CD4-positive, alpha-beta T cell treated with Interleukin-6 for 4 hours (primary cell): ENCODE measurements around the gene VPS29.
"Not testable (repeated sequence)": the region's sequence is repeated elsewhere in the genome, so short reads cannot be mapped to it uniquely, and the experiment has no call there.

Source experiments
- DNase-seq: peaks from one replicate; pipeline ENCODE4 v3.0.0-alpha.2; 2020; ENCODE audit warnings: mixed read lengths

The VPS29 gene

GRCh38 chr12:110520876-110521712 is 19.2 kb upstream of the VPS29 start:
- not testable (repeated sequence) for DNase-seq

GRCh38 chr12:110518014-110518413 is 16.1 kb upstream of the VPS29 start:
- not testable (repeated sequence) for DNase-seq

- DNase-seq, result no peak
Observed at GRCh38 chr12:110516995-110517394, 15.1 kb upstream of the VPS29 start.

- DNase-seq, result no peak
Observed at GRCh38 chr12:110514363-110514762, 12.5 kb upstream of the VPS29 start.

- no peak for DNase-seq
Observed at GRCh38 chr12:110513842-110514241, 11.9 kb upstream of the VPS29 start.

- no peak for DNase-seq
Observed at GRCh38 chr12:110508071-110508586, 6.2 kb upstream of the VPS29 start.

GRCh38 chr12:110505332-110505731 is 3.4 kb upstream of the VPS29 start:
- no peak for DNase-seq

- DNase-seq, result no peak
Observed at GRCh38 chr12:110503432-110503831, 1.5 kb upstream of the VPS29 start.

- peak; percentile 41 for DNase-seq
Observed at GRCh38 chr12:110501399-110501751, 536 bp downstream of the VPS29 start.

- no peak for DNase-seq
Observed at GRCh38 chr12:110498984-110499706, 2.8 kb downstream of the VPS29 start.

GRCh38 chr12:110475426-110475825 is 26.5 kb downstream of the VPS29 start:
- no peak for DNase-seq

- DNase-seq, result peak; percentile 95
Observed at GRCh38 chr12:110468214-110469048, 33.5 kb downstream of the VPS29 start, which contains the start of the genes FAM216A and GPN3. FAM216A (plus strand) TSS chr12:110468845; CDS start chr12:110468876, 31 bp downstream. GPN3 (minus strand) TSS chr12:110468257; CDS start chr12:110468203, 54 bp downstream.

GRCh38 chr12:110467847-110468213 is 34.1 kb downstream of the VPS29 start:
- DNase-seq, result no peak

- DNase-seq, result no peak
Observed at GRCh38 chr12:110466791-110467190, 35.1 kb downstream of the VPS29 start.

GRCh38 chr12:110465765-110466164 is 36.1 kb downstream of the VPS29 start:
- not testable (repeated sequence) for DNase-seq

GRCh38 chr12:110465024-110465423 is 36.9 kb downstream of the VPS29 start:
- DNase-seq, result no peak

GRCh38 chr12:110461189-110461588 is 40.7 kb downstream of the VPS29 start:
- DNase-seq, result not testable (repeated sequence)

- DNase-seq, result no peak
Observed at GRCh38 chr12:110458756-110459155, 43.2 kb downstream of the VPS29 start.

GRCh38 chr12:110453569-110454296 is 48.2 kb downstream of the VPS29 start:
- DNase-seq, result no peak

- no peak for DNase-seq
Observed at GRCh38 chr12:110451263-110451662, 50.6 kb downstream of the VPS29 start.

- peak; percentile 96 for DNase-seq
Observed at GRCh38 chr12:110449799-110450497, 52.0 kb downstream of the VPS29 start, which contains the start of gene ARPC3. ARPC3 (minus strand) TSS chr12:110450337; CDS start chr12:110450260, 77 bp downstream.
